Uterus (tissue), 4 donors: Measurements from ENCODE around the gene MRPL36. TPM values are rescaled to one million over a fixed set of nuclear protein-coding genes. Genes with fewer than 3 reads are reported as not detected.

Experiments
- DNase-seq, 2 donors: peaks; one replicate each; pipeline ENCODE4 v3.0.0-alpha.2; 2019 to 2020
- H3K27ac ChIP-seq, 2 donors: fragments of 200-600 bp; sonication (generic); 1 replicate in 1 of 2; 2 replicates in 1 of 2; pipeline ENCODE4 v1.5.1; 2016 to 2018
- H3K27me3 ChIP-seq, 2 donors: fragments of 200-600 bp; sonication (generic); one replicate each; pipeline ENCODE4 v1.5.1; 2018 to 2019; ENCODE audit warnings: control low read depth in 1 of 2
- H3K36me3 ChIP-seq, 2 donors: fragments of 200-600 bp; sonication (generic); one replicate each; pipeline ENCODE4 v1.5.1; 2019; ENCODE audit warnings: control low read depth in 1 of 2
- H3K4me1 ChIP-seq, 2 donors: fragments of 200-600 bp; sonication (generic); one replicate each; pipeline ENCODE4 v1.5.1; 2018 to 2019; ENCODE audit warnings: control low read depth in 1 of 2
- H3K4me3 ChIP-seq, 2 donors: fragments of 200-600 bp; sonication (generic); 1 replicate in 1 of 2; 2 replicates in 1 of 2; pipeline ENCODE4 v1.5.1; 2018 to 2019; ENCODE audit warnings: mild to moderate bottlenecking in 1 of 2
- H3K9me3 ChIP-seq, 2 donors: fragments of 200-600 bp; sonication (generic); one replicate each; pipeline ENCODE4 v1.5.1; 2019; ENCODE audit warnings: control low read depth in 1 of 2
- POLR2A ChIP-seq, 2 donors: fragments of 450-650 bp; IDR thresholded peaks; one replicate each; pipeline ENCODE4 v1.6.1; 2016; ENCODE audit warnings: antibody characterized with exemption in 2 of 2, mild to moderate bottlenecking in 1 of 2, moderate library complexity in 1 of 2
- intact Hi-C: fragments of 100-400 bp; cut with DNase I; formaldehyde crosslinking; loops from one replicate; pipeline ENCODE4 v1.15.1; 2023; ENCODE audit warnings: low total_unique reads
- total RNA-seq, 4 donors: library from RNA; depleted of rRNA in 3 of 4; stranded (reverse); fragments of >200 nt in 3 of 4; gene quantifications; one replicate each; pipeline versions ENCODE4 v1.1.0 to v1.2.4, GENCODE V29; 2014 to 2023
- TF ChIP-seq, protein P1 (sequence below), 4 experiments: fragments of 200-600 bp in 2 of 4; fragments of 450-650 bp in 2 of 4; sonication (generic) in 2 of 4; IDR thresholded peaks; one replicate each; pipeline ENCODE4 v1.5.1; 2016 to 2019; ENCODE audit warnings: antibody characterized with exemption in 4 of 4, mild to moderate bottlenecking in 2 of 4, moderate library complexity in 1 of 4
- donor health status: DM: yes; HTN: yes; CAD: no.

The MRPL36 gene
- total RNA-seq, 4 donors from 2014 or later = 14.4 to 107 (median 31.6) TPM

DNA sequence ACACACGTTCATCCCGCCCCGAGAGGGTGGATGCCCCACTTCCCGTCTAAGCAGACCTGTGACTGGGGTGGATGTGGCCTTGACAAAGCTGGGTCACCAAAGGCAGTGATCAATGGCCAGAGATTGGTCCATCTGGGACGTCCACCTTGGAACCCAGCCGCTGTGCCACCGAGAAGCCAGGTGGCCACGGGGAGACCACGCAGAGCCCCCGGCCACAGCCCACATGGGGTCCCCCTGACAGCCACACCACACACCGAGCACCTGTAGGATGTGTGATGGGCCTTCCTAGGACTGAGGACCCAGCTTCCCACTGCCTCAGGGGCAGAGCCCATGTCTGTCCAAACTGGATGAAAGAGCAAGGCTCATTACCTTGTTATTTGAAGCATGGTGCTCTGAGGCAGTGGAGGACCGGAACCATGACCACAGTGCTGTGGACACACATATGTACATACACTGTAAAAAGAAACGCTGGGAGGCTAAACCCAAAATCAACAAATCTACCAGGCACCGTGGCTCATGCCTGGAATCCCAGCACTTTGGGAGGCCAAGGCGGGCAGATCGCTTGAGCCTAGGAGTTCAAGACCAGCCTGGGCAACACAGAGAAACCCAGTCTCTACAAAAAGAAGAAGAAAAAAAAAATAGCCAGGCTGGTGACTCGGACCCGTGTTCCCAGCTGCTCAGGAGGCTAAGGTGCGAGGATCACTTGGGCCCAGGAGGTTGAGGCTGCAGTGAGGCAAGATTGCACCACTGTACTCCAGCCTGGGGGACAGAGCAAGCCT is 50.1 kb downstream of the MRPL36 start:
- Histone ChIP-seq H3K4me1 (no peaks in the 10 kb centered on the region), H3K27ac (no peak overlapping the region), H3K9me3 (no peaks in the 10 kb centered on the region), H3K27me3 (no peaks in the 10 kb centered on the region), H3K36me3 (no peaks in the 10 kb centered on the region), H3K4me3 (no peak overlapping the region)
- peak in 1 of 2 donors; percentile 1 for DNase-seq
- TF ChIP-seq POLR2A (IDR thresholded peaks at IDR 0.05) = no peak
- TF ChIP-seq, protein P1, sequence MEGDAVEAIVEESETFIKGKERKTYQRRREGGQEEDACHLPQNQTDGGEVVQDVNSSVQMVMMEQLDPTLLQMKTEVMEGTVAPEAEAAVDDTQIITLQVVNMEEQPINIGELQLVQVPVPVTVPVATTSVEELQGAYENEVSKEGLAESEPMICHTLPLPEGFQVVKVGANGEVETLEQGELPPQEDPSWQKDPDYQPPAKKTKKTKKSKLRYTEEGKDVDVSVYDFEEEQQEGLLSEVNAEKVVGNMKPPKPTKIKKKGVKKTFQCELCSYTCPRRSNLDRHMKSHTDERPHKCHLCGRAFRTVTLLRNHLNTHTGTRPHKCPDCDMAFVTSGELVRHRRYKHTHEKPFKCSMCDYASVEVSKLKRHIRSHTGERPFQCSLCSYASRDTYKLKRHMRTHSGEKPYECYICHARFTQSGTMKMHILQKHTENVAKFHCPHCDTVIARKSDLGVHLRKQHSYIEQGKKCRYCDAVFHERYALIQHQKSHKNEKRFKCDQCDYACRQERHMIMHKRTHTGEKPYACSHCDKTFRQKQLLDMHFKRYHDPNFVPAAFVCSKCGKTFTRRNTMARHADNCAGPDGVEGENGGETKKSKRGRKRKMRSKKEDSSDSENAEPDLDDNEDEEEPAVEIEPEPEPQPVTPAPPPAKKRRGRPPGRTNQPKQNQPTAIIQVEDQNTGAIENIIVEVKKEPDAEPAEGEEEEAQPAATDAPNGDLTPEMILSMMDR (IDR thresholded peaks at IDR 0.05) = no peak
- intact Hi-C loops = no loop called here

DNA sequence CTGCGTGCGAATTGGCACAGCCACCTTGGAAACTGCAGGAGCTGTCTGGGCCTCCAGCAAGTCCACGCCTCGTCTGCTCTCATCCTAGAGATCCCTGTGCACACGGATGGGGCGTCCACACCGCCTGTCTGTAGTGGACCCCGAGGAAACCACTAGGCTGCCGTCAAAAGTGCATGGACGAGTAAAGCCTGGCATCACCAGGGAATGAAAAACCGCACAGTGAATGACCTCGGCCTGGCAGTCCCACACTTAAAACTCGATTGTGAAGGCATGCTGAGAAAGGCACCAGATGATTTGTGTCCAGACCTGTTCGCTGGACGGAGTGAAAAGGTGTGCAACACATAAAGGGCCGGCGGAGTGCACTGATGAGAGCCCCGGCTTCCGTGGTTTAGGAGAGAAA is 50.8 kb downstream of the MRPL36 start:
- Histone ChIP-seq H3K4me1 (no peaks in the 10 kb centered on the region), H3K4me3 (no peak overlapping the region), H3K27ac (no peak overlapping the region), H3K27me3 (no peaks in the 10 kb centered on the region), H3K36me3 (no peaks in the 10 kb centered on the region), H3K9me3 (no peaks in the 10 kb centered on the region)
- intact Hi-C loops = no loop called here
- TF ChIP-seq, protein P1 (IDR thresholded peaks at IDR 0.05) = no peak
- no peak for TF ChIP-seq POLR2A (IDR thresholded peaks at IDR 0.05)
- DNase-seq = no peak

Other genes with a start within 250 kb of the MRPL36 start
- 10 to 100 TPM in 3 of 4 donors, 1 to 10 TPM in 1; 8.5 to 17.9 (median 14.6) TPM for gene NDUFS6, start 1.6 kb upstream of the MRPL36 start, total RNA-seq
- gene IRX4, start 83.1 kb upstream of the MRPL36 start, total RNA-seq = not detected